ENCODE data around the gene PCDHB7. TPM values are rescaled to one million over a fixed set of nuclear protein-coding genes. Genes with fewer than 3 reads are reported as not detected.
"Not testable (repeated sequence)": the region's sequence is repeated elsewhere in the genome, so short reads cannot be mapped to it uniquely, and the experiment has no call there.

Gene PCDHB7
- total RNA-seq, 1 experiment from 2014 or later = not detected

GRCh38 chr5:141175933-141176332 is 3.5 kb downstream of the PCDHB7 start:
- no peak for ATAC-seq
- no peak overlapping the region for H3K27ac ChIP-seq (ENCODE audit: low read depth, low read length)
- BruUV-seq (replicated peaks) = no TSS peak
- ChIA-PET CTCF (no interaction called here), RAD21 (ENCODE audit: low non-redundant PET in 1 of 2, low total read pairs in 2 of 2, uncharacterized antibody in 2 of 2, unreplicated experiment in 2 of 2) (no interaction called here), POLR2A (no interaction called here)
- no peaks in the 10 kb centered on the region for H3K36me3 ChIP-seq (ENCODE audit: control insufficient read depth in 1 of 2, insufficient read depth in 2 of 2, low read length in 2 of 2)
- H3K9ac ChIP-seq (ENCODE audit: low read length) = no peak overlapping the region
- no peak overlapping the region for H3K4me3 ChIP-seq (replicated peaks in 1 of 2; ENCODE audit: low read depth in 1 of 2, low read length in 2 of 2)
- no peak overlapping the region for H2AFZ ChIP-seq (ENCODE audit: low read depth, low read length, poor library complexity, severe bottlenecking)
- H3K9me3 ChIP-seq (ENCODE audit: control insufficient read depth in 1 of 2, insufficient read depth in 1 of 2, low read depth in 1 of 2, low read length in 2 of 2) = peaks cover 0 to 10% of the 10 kb centered on the region in 2 experiments; a peak in 3 of 4 replicates
- H3K4me2 ChIP-seq (ENCODE audit: low read length) = no peak overlapping the region
- H4K20me1 ChIP-seq (ENCODE audit: insufficient read depth) = no peaks in the 10 kb centered on the region
- no peaks in the 10 kb centered on the region for H3K79me2 ChIP-seq (ENCODE audit: insufficient read depth, low read length)
- no peaks in the 10 kb centered on the region for H3K4me1 ChIP-seq (ENCODE audit: control insufficient read depth in 1 of 2, insufficient read depth in 2 of 2, low read length in 2 of 2)
- no peak for DNase-seq (ENCODE audit: low read depth, low spot score)
- no peaks in the 10 kb centered on the region for H3K27me3 ChIP-seq (ENCODE audit: insufficient read depth, low read length)
- intact Hi-C loops (cut with micrococcal nuclease) = no loop called here
- no peak for TF ChIP-seq JUND (IDR thresholded peaks at IDR 0.05)
- no peak for TF ChIP-seq SRF (IDR thresholded peaks at IDR 0.05; ENCODE audit: low read depth)
- TF ChIP-seq FOSL1 (IDR thresholded peaks at IDR 0.05; ENCODE audit: low read depth) = no peak
- no peak for TF ChIP-seq YY1 (IDR thresholded peaks at IDR 0.05; ENCODE audit: extremely low read depth, insufficient replicate concordance, low read depth, low read length)
- TF ChIP-seq RAD21 (IDR thresholded peaks at IDR 0.05; ENCODE audit: low read depth) = no peak
- no peak for TF ChIP-seq CBX3 (IDR thresholded peaks at IDR 0.05; ENCODE audit: low read depth)
- no peak for TF ChIP-seq EGR1 (IDR thresholded peaks at IDR 0.05; ENCODE audit: low read depth)
- TF ChIP-seq ZNF274 (IDR thresholded peaks at IDR 0.05; ENCODE audit: low read depth, low read length) = no peak
- TF ChIP-seq CTCF (IDR thresholded peaks at IDR 0.05 in 2 of 3, conservative IDR thresholded peaks at IDR 0.05 in 1 of 3; ENCODE audit: borderline replicate concordance in 1 of 3, insufficient read depth in 1 of 3, low read depth in 2 of 3, low read length in 2 of 3) = no peak
- TF ChIP-seq POLR2A (IDR thresholded peaks at IDR 0.05; ENCODE audit: borderline replicate concordance, extremely low read depth, insufficient read depth, insufficient read length) = no peak
- no peak for TF ChIP-seq MAX (IDR thresholded peaks at IDR 0.05)
- no peak for TF ChIP-seq ZBTB33 (IDR thresholded peaks at IDR 0.05; ENCODE audit: extremely low read depth, insufficient replicate concordance, low read length)
- no peak for TF ChIP-seq ELF1 (IDR thresholded peaks at IDR 0.05; ENCODE audit: borderline replicate concordance, low read depth)
- no peak for TF ChIP-seq SIN3A (IDR thresholded peaks at IDR 0.05; ENCODE audit: low read depth)
- no peak for TF ChIP-seq ATF3 (IDR thresholded peaks at IDR 0.05)
- TF ChIP-seq SP1 (IDR thresholded peaks at IDR 0.05; ENCODE audit: low read depth) = no peak
- no peaks in the 10 kb centered on the region for H3K9me2 ChIP-seq (ENCODE audit: insufficient read depth)

GRCh38 chr5:141177577-141178191 is 5.2 kb downstream of the PCDHB7 start, which contains the start of gene PCDHB8:
Gene PCDHB8 (plus strand): TSS chr5:141177790. CDS start chr5:141178035, 245 bp downstream.
- CTCF ChIA-PET; H3K27me3 ChIP-seq (ENCODE audit: insufficient read depth, low read length); POLR2A ChIA-PET; intact Hi-C loops (cut with micrococcal nuclease); H3K27ac ChIP-seq (ENCODE audit: low read depth, low read length); DNase-seq (ENCODE audit: low read depth, low spot score); RAD21 ChIA-PET (ENCODE audit: low non-redundant PET in 1 of 2, low total read pairs in 2 of 2, uncharacterized antibody in 2 of 2, unreplicated experiment in 2 of 2); H3K9ac ChIP-seq (ENCODE audit: low read length); H3K4me2 ChIP-seq (ENCODE audit: low read length); H3K4me1 ChIP-seq (ENCODE audit: control insufficient read depth in 1 of 2, insufficient read depth in 2 of 2, low read length in 2 of 2); H4K20me1 ChIP-seq (ENCODE audit: insufficient read depth); BruUV-seq (replicated peaks); H3K79me2 ChIP-seq (ENCODE audit: insufficient read depth, low read length); H2AFZ ChIP-seq (ENCODE audit: low read depth, low read length, poor library complexity, severe bottlenecking); H3K4me3 ChIP-seq (replicated peaks in 1 of 2; ENCODE audit: low read depth in 1 of 2, low read length in 2 of 2); H3K36me3 ChIP-seq (ENCODE audit: control insufficient read depth in 1 of 2, insufficient read depth in 2 of 2, low read length in 2 of 2); H3K9me2 ChIP-seq (ENCODE audit: insufficient read depth); ATAC-seq: not testable (repeated sequence)
- H3K9me3 ChIP-seq (ENCODE audit: control insufficient read depth in 1 of 2, insufficient read depth in 1 of 2, low read depth in 1 of 2, low read length in 2 of 2) = peaks cover 0 to 10% of the 10 kb centered on the region in 2 experiments; a peak in 2 of 4 replicates
